GM12892 (cell line): Measurements from ENCODE around the gene TMPRSS5.

ENCODE experiments used
- POLR2A ChIP-seq: IDR thresholded peaks from 2 replicates; pipeline ENCODE4 v1.6.1; 2011; ENCODE audit warnings: low read depth, low read length, control low read depth
- POLR2AphosphoS5 ChIP-seq: IDR thresholded peaks from 2 replicates; pipeline ENCODE4 v1.6.1; 2011; ENCODE audit warnings: low read depth, low read length, control low read depth
- TAF1 ChIP-seq: IDR thresholded peaks from 2 replicates; pipeline ENCODE4 v1.6.1; 2011; ENCODE audit warnings: low read depth, mild to moderate bottlenecking, control low read depth, low read length, borderline replicate concordance

DNA sequence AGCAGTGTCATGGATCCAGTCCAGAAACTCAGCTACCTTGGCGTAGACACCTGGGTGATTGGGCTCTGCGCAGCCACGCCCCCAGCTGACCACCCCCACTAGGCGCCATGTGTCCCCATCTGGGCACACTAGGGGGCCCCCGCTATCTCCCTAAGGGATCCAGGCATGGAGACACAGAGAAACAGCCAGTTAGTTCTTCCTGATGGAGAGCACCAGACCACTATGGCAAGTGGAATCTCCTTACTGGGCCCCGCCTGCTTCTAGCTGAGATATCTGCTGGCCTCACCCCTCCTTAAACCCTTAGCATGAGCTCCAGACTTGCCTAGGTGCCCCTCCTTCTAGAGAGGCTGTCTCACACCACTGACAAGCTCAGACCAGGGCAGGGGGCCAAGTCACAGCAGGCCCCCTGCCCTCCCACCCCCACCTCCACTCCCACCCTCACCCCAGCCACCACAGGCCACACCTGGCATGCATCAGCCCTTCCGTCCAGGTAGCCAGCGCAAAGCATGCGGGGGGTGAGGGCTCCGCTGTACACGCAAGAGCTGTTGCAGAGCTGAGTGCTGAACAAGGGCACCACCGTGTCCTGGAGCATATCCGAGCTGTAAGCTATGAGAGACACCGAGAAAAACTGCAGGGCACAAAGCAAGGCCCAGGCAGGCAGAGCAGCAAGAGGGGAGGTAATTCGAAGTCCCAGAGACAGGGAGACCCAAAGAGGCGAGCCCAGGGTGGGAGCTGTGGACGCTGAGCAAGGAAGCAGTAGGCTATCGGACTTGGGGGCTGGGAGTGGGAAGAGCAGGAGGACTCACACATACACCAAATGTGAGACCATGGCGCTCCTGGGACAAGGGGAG is 16.1 kb downstream of the TMPRSS5 start:
- TF ChIP-seq POLR2AphosphoS5: no peak
- TF ChIP-seq POLR2A: no peak
- TF ChIP-seq TAF1: no peak
